ENCODE data around the gene PHRF1.

GRCh38 chr11:659532-660085, 83.3 kb downstream of the PHRF1 start:
- TF ChIP-seq GABPA (IDR thresholded peaks at IDR 0.05 in 1 of 2, conservative IDR thresholded peaks at IDR 0.05 in 1 of 2): no peak
- TF ChIP-seq CTCF (IDR thresholded peaks at IDR 0.05; ENCODE audit: low read depth, low read length, missing input control): no peak
- TF ChIP-seq ATF3 (IDR thresholded peaks at IDR 0.05): no peak
- TF ChIP-seq HNF4G (IDR thresholded peaks at IDR 0.05): no peak
- TF ChIP-seq SP1 (IDR thresholded peaks at IDR 0.05): no peak
- no peak for TF ChIP-seq REST (IDR thresholded peaks at IDR 0.05)
- no peak for TF ChIP-seq ZBTB33 (IDR thresholded peaks at IDR 0.05)
- no peak for TF ChIP-seq JUND (IDR thresholded peaks at IDR 0.05)
- no peak for TF ChIP-seq EGR1 (IDR thresholded peaks at IDR 0.05; ENCODE audit: low read depth in 2 of 2)
- TF ChIP-seq RAD21 (IDR thresholded peaks at IDR 0.05): no peak
